ENCODE data around the gene POLR1G. TPM values are rescaled to one million over a fixed set of nuclear protein-coding genes. Genes with fewer than 3 reads are reported as not detected.

The POLR1G gene
- total RNA-seq, 6 donors from 2014 or later, result 1.0 to 7.7 (median 5.8) TPM

GRCh38 chr19:45420356-45420755 is 13.9 kb downstream of the POLR1G start:
- Histone ChIP-seq H3K27ac (no peak overlapping the region), H3K9me3 (no peaks in the 10 kb centered on the region), H3K4me1 (peaks cover 24 to 45% (median 39%) of the 10 kb centered on the region in 4 donors), H3K36me3 (peaks cover 2 to 57% (median 35%) of the 10 kb centered on the region in 4 donors), H3K27me3 (no peaks in the 10 kb centered on the region), H3K4me3 (no peak overlapping the region)
- DNase-seq (no peak), ATAC-seq (ENCODE audit: low FRiP score in 2 of 2) (no peak)
- TF ChIP-seq CTCF (IDR thresholded peaks at IDR 0.05), result no peak
- TF ChIP-seq POLR2A (IDR thresholded peaks at IDR 0.05), result no peak
- no peak for TF ChIP-seq EP300 (IDR thresholded peaks at IDR 0.05)
- TF ChIP-seq POLR2AphosphoS5 (IDR thresholded peaks at IDR 0.05), result no peak
- WGBS, 2 donors, result 82 to 91% methylated on average over 10 of the region's 10 CpGs

DNA sequence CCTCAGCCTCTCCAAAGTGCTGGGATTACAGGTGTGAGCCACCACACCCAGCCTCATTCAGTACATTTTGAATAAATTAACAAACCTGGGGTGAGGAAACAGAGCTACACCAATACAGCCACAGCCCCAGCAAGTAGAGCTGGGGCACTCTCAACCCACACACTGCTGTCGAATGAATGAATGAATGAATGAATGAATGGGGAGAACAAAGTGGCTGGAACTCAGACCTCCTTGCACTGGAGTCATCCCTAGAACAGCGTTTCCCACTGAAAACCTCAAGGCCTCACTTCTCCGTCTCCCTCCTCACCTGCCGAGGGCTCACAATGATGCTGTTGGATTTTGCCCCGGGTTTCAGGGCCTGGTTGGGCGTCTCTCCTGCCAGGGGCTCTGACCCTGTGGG is 14.4 kb downstream of the POLR1G start:
- ATAC-seq (ENCODE audit: low FRiP score in 2 of 2) (no peak), DNase-seq (no peak)
- Histone ChIP-seq H3K4me3 (no peak overlapping the region), H3K4me1 (peaks cover 28 to 48% (median 40%) of the 10 kb centered on the region in 4 donors), H3K27me3 (no peaks in the 10 kb centered on the region), H3K9me3 (no peaks in the 10 kb centered on the region), H3K27ac (no peak overlapping the region), H3K36me3 (peaks cover 2 to 53% (median 34%) of the 10 kb centered on the region in 4 donors)
- 86 to 89% methylated on average over 1 to 6 of the region's 6 CpGs for WGBS, 2 donors
- TF ChIP-seq POLR2AphosphoS5 (IDR thresholded peaks at IDR 0.05) (no peak), POLR2A (IDR thresholded peaks at IDR 0.05) (no peak), EP300 (IDR thresholded peaks at IDR 0.05) (no peak)

GRCh38 chr19:45421947-45422498 is 15.6 kb downstream of the POLR1G start:
- TF ChIP-seq POLR2A (IDR thresholded peaks at IDR 0.05) (no peak), CTCF (IDR thresholded peaks at IDR 0.05) (no peak), EP300 (IDR thresholded peaks at IDR 0.05) (no peak)
- ATAC-seq (ENCODE audit: low FRiP score in 2 of 2), result no peak

GRCh38 chr19:45423033-45423588 is 16.7 kb downstream of the POLR1G start:
- Histone ChIP-seq H3K36me3 (peaks cover 2 to 30% (median 18%) of the 10 kb centered on the region in 4 donors), H3K4me1 (peaks cover 28 to 58% (median 47%) of the 10 kb centered on the region in 4 donors), H3K4me3 (peak overlapping the region; percentile 47 to 69 (median 64)), H3K9me3 (no peaks in the 10 kb centered on the region), H3K27ac (peak overlapping the region; percentile 86 to 94 (median 92)), H3K27me3 (no peaks in the 10 kb centered on the region)
- ATAC-seq (ENCODE audit: low FRiP score in 2 of 2) (no peak), DNase-seq (no peak)
- WGBS, 2 donors, result 17% methylated on average over 19 to 20 of the region's 20 CpGs
- TF ChIP-seq EP300 (IDR thresholded peaks at IDR 0.05), result no peak
- no peak for TF ChIP-seq POLR2AphosphoS5 (IDR thresholded peaks at IDR 0.05)
- no peak for TF ChIP-seq CTCF (IDR thresholded peaks at IDR 0.05)
- no peak for TF ChIP-seq POLR2A (IDR thresholded peaks at IDR 0.05)

More at GRCh38 chr19:45421947-45422498, 15.6 kb downstream of the POLR1G start:
- Histone ChIP-seq H3K27ac (peak overlapping the region in 2 of 4 donors; percentile 15 to 94), H3K4me3 (peak overlapping the region in 1 of 4 donors; percentile 69), H3K36me3 (peaks cover 2 to 41% (median 28%) of the 10 kb centered on the region in 4 donors), H3K4me1 (peaks cover 28 to 48% (median 41%) of the 10 kb centered on the region in 4 donors), H3K9me3 (no peaks in the 10 kb centered on the region), H3K27me3 (no peaks in the 10 kb centered on the region)
- no peak for DNase-seq
- WGBS, 2 donors, result 83 to 84% methylated on average over 6 of the region's 6 CpGs

- Histone ChIP-seq H3K27me3 (no peaks in the 10 kb centered on the region), H3K9me3 (no peaks in the 10 kb centered on the region), H3K4me3 (peak within 1 kb of the TSS; percentile 47 to 69 (median 64)), H3K27ac (peak within 1 kb of the TSS; percentile 86 to 94 (median 92)), H3K4me1 (peaks cover 34 to 64% (median 53%) of the 10 kb centered on the region in 4 donors), H3K36me3 (peaks cover 2 to 25% (median 16%) of the 10 kb centered on the region in 4 donors)
- ATAC-seq (ENCODE audit: low FRiP score in 2 of 2), result peak; percentile 86 to 95
- DNase-seq, result peak; percentile 93 to 99
- WGBS, 2 donors, result 0 to 2% methylated on average over 23 to 35 of the region's 37 CpGs
- peak; percentile 77 to 85 for TF ChIP-seq POLR2AphosphoS5 (IDR thresholded peaks at IDR 0.05)
- TF ChIP-seq CTCF (IDR thresholded peaks at IDR 0.05), result no peak
- peak in 3 of 4 donors; percentile 20 to 81 (median 27) for TF ChIP-seq POLR2A (IDR thresholded peaks at IDR 0.05)
- TF ChIP-seq EP300 (IDR thresholded peaks at IDR 0.05), result peak in 1 of 4 donors; percentile 54
These were observed 17.2 kb downstream of the POLR1G start, which contains the start of gene ERCC1 for GRCh38 chr19:45423589-45424190. TSS of gene ERCC1 (minus strand) at chr19:45423917. CDS start at chr19:45423374, 543 bp downstream.
